Measurements from ENCODE around the gene PPM1J.

DNA sequence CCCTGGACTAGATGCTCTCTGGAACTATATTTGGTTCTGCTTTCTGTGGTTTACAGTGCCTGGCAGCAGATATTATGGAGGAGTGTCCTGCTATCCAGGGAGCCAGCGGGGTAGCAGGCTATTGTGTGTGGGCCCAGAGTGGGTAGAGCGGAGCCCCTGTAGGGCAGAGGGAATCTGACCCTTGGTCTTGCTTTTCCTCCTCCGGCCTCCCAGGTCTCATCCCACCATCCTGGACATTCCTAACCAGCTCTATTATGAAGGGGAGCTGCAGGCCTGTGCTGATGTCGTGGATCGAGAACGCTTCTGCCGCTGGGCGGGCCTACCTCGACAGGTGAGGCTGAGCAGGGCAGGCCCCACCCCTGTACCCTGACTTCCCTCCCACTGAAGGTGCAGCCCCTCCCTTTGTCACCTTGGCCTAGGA, 17.3 kb downstream of the PPM1J start:
- no peak for TF ChIP-seq POLR2A (IDR thresholded peaks at IDR 0.05; ENCODE audit: extremely low read depth, insufficient read length)
- TF ChIP-seq, protein P1, sequence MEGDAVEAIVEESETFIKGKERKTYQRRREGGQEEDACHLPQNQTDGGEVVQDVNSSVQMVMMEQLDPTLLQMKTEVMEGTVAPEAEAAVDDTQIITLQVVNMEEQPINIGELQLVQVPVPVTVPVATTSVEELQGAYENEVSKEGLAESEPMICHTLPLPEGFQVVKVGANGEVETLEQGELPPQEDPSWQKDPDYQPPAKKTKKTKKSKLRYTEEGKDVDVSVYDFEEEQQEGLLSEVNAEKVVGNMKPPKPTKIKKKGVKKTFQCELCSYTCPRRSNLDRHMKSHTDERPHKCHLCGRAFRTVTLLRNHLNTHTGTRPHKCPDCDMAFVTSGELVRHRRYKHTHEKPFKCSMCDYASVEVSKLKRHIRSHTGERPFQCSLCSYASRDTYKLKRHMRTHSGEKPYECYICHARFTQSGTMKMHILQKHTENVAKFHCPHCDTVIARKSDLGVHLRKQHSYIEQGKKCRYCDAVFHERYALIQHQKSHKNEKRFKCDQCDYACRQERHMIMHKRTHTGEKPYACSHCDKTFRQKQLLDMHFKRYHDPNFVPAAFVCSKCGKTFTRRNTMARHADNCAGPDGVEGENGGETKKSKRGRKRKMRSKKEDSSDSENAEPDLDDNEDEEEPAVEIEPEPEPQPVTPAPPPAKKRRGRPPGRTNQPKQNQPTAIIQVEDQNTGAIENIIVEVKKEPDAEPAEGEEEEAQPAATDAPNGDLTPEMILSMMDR (IDR thresholded peaks at IDR 0.05; ENCODE audit: low read depth, low read length): no peak
- no peak for TF ChIP-seq MYC (IDR thresholded peaks at IDR 0.05; ENCODE audit: low read depth, low read length)

All from NB4 (cell line).